HG02610 (cell line): ENCODE results near the gene FRMD5.

Experiments used
- ATAC-seq: cut with Tn5 transposase; IDR thresholded peaks from one replicate; pipeline ENCODE4 v1.9.1; 2021; ENCODE audit warnings: mild to moderate bottlenecking, moderate library complexity; ENCODE audit not compliant: unreplicated experiment

Gene FRMD5

GRCh38 chr15:43901495-43901894 lies 293.6 kb downstream of the FRMD5 start:
- ATAC-seq = no peak

DNA sequence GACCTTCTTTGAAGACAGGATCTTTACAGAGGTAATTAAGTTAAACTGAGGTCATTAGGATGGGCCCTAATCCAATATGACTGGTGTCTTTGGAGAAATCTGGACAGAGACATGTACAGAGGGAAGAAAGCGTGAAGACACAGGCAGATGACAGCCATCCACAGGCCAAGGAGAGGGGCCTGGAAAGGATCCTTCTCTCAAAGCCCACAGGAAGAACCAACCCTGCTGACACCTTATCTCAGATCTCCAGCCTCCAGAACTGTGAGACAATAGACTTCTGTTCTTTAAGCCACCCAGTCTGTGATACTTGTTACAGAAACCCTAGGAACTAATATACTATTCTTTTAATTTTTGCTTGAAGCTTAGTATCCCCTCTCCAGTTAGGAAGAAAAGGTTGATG lies 294.1 kb downstream of the FRMD5 start:
- ATAC-seq = no peak

GRCh38 chr15:43899928-43900327 lies 295.1 kb downstream of the FRMD5 start:
- no peak for ATAC-seq

DNA sequence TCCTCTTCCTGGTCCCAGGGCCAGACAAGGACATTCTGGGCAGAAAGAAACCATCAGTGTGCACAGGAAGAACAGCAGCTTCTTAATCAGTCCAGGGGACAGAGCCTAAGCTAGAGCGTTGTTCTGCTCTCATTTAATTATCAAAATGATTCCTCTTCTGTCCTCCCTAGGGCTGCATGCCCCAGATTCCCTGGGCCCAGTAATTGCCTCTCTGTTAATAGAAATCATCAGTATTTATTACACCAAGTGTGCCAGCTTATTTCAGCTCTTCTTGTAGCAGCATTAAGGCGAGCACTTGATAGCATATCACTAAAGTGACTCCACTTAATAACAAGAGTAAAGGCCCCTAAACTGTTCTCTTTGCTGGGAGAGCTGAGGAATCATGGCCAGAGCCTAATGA lies 296.2 kb downstream of the FRMD5 start:
- no peak for ATAC-seq

DNA sequence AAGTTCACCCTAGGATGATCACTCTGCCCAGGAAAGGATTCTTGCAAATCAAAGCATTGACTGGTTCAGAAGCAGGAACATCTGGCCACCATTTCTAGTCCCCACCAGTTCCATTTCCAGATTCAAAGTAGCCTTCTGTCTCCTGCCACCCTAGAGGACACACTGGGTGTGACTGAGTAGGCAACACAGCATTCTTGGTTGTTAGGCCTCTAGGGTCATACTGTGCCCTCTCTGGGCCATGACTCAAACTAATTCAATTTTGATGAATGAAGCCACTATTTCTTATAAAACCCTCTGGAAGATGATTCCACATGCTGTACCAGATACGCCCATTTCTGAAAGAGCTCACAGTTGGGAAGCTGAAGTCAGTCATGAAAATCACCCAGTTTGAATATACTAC lies 298.5 kb downstream of the FRMD5 start:
- no peak for ATAC-seq

DNA sequence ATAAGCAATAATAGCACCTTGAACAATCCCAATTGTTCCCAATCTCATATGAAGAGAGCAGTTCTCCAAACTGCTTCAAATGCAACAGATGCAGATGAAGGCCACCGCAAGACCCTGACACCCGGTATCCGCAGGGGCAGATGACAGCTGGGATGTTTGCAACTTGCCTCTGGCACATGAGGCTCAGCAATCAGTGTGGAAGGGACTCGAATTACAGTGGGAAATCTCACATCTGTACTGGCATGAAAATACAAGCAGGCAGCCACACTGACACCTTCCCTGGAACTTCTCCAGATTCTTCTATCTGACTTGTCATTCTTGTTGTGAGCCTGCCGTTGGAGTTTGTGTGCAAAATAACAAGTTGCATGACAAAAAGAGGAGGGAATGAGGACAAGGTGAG lies 299.5 kb downstream of the FRMD5 start:
- no peak for ATAC-seq

- no peak for ATAC-seq
Measured at GRCh38 chr15:43893956-43894355, 301.1 kb downstream of the FRMD5 start.

GRCh38 chr15:43889042-43889441 lies 306.0 kb downstream of the FRMD5 start:
- no peak for ATAC-seq

- no peak for ATAC-seq
Measured at GRCh38 chr15:43887901-43888300, 307.2 kb downstream of the FRMD5 start.

GRCh38 chr15:43886558-43886957 lies 308.5 kb downstream of the FRMD5 start:
- ATAC-seq = no peak

DNA sequence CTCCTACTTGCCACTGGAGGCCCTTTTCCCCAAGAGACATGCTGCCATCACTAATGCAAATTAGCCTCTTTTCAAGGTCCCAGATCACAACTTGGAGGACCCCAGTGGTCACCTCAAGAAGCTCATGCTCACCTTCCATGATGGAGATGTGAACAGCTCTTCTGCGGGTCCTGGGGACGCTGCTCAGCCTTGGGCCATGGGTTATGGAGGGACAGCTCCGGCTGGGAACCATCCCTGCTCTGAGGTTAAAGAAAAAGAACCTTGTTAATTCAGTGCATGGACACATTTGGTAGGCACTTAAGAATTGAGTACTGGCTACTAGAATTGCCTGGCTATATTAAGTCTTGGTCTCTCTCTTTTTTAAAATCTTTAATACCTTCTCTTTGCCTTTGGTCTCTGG lies 311.5 kb downstream of the FRMD5 start:
- ATAC-seq = no peak

DNA sequence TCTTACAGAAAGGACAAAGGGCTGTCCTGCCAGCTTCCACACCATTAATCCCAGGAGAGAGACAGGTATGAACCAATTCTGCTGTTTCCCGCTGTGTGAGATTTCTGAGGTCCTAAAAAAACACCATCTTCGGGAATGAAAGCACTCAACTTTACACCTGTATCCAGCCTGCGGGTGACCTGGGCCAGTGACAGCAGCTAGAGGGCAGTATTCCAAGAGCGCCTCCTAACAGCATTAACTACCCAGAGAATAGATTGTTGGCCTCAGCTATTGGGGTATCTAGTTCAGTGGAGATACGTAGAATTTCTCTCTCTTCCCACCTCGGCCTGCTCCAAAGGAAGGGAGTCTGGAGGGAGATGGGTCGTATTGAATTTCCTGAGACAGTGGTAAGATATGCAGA lies 313.1 kb downstream of the FRMD5 start:
- no peak for ATAC-seq

DNA sequence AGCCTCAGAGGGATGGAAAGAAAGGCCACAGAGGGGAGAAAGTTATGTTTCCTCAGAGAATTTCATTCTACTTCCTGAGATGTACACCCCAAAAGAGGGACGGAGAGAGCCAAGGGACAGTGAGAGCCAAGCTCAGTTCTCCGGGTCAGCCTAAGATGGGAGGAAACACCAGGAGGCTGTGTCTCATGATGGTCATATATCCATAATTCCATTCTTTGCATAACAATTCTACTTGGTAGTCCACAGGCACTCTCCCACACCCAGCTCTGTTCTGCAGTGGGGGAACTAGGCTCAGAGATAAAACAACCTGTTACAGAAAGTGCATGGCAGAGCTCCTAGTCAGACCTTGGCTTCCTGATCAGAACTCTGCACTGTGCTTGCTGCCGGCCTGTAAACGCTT lies 313.8 kb downstream of the FRMD5 start:
- no peak for ATAC-seq

GRCh38 chr15:43880406-43881194 lies 314.5 kb downstream of the FRMD5 start:
- no peak for ATAC-seq

GRCh38 chr15:43879386-43880355 lies 315.4 kb downstream of the FRMD5 start:
- no peak for ATAC-seq

- no peak for ATAC-seq
Measured at GRCh38 chr15:43878446-43878845, 316.6 kb downstream of the FRMD5 start.

DNA sequence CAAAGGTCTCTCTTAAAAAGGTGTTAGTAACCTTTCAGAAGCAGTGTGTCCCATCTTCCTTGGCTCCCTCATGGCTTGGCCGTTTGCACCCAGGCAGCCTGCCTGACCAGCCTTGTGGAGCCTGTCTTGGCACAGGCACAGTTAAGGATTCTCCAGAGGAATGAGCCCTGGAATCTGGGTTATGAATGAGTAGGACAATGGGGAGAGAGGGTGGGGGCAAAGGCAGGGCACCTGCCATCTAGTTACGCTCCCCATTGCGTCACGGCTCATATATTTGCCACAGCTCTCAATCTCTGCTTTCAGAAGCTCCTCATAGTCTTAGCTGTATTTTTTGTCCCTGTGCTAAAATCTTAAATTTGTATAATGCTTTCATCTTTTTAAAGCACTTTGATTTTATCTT lies 317.7 kb downstream of the FRMD5 start:
- ATAC-seq = no peak

GRCh38 chr15:43876872-43877271 lies 318.2 kb downstream of the FRMD5 start:
- ATAC-seq = no peak

DNA sequence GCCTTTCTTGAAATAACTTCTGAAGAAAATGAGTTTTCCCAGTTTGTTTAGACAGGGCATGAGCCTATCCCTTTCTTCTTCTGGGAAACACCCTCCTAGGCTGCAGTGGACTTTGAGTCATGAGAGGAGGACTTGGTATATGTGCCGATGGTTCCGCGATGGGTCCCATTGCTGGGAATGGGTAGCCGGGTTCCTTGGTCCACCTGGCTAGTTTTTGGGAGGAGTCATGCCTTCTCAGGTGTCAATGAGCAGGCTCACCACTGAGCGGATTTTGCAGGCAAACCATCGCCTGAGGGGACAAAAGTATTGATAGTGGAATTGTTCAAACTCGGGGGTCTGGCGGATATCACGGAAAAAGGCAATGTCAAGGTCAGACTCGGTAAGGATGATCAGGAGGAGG lies 321.4 kb downstream of the FRMD5 start:
- ATAC-seq = no peak

DNA sequence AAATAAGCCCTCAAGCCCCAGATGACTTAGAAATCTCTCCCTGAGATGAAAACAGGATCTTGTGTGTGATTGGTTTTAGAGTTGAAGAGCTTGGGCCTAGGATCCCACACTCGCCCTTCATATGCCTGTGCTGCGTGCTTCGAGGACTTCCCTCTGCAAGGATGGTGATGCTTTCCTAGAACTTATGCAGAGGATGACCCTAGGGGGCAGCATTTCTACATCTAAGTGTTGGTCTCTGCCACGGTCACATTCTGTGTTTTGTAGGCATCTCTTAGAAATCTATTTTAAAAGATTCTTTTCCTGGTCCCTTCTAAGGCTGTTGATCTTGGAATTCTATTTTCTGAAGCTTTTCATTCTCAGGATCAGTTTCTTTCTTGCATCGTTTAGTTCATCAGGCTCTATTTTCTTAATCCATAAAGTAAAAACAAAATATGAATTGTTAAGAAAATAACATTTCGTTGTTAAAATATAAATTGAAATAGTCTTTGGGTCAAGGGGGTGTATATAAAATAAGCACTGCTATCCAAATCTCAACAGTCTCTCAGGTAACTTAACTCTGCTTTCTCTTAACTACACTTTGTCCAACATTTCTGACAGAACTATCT lies 322.6 kb downstream of the FRMD5 start:
- no peak for ATAC-seq

DNA sequence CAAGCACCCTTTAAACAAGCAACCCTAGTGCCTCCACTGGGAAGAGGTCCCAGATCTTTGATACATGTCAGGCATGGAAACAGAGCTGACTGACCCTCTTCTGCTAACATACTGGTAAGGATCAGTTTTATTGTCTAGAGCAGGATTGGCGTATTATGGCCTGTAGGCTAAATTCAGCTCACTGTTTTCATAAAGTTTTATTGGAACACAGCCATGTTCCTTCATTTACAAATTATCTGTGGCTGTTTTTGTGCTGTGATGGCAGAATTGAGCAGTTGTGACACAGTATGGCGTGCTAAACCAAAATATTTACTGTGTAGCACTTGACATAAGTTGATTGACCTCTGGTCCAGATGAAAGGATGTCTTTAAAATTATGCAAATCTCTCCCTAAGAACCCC lies 323.2 kb downstream of the FRMD5 start:
- no peak for ATAC-seq

DNA sequence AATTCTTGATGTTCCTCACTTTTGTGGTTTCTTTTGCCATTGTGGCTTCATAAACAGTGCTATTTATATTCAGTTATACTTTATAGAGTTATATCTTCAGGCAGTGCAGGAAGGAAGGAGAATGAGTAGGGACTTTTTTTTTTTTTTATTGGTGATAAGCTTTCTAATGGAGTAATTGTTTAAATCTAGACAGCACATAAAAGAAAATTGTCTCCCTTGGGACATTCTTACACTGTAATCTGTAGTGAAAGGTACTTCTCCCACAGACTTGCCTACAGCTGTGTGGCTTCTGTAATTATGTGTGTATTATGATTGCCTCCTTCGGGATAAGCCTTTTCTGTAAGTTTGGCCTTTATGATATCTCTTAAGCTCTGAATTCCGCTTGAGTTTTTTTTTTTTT lies 326.7 kb downstream of the FRMD5 start:
- no peak for ATAC-seq
